Measurements from ENCODE around the gene OPCML. TPM values are rescaled to one million over a fixed set of nuclear protein-coding genes. Genes with fewer than 3 reads are reported as not detected.

OPCML gene
- total RNA-seq, 4 donors from 2014 or later: not detected

GRCh38 chr11:133078012-133078411, 454.3 kb downstream of the OPCML start:
- TF ChIP-seq POLR2A (IDR thresholded peaks at IDR 0.05) (no peak), EP300 (IDR thresholded peaks at IDR 0.05; ENCODE audit: low read depth) (no peak), CTCF (IDR thresholded peaks at IDR 0.05) (no peak), POLR2AphosphoS5 (IDR thresholded peaks at IDR 0.05) (no peak)
- intact Hi-C loops (cut with DNase I; ENCODE audit: low total_unique reads): no loop called here
- no peak overlapping the region for H3K27ac ChIP-seq
- peaks cover 9% of the 10 kb centered on the region for H3K27me3 ChIP-seq
- 86% methylated on average over 16 of the region's 16 CpGs; no CpG with 5 or more reads in 1 of the 2 donors for WGBS, 2 donors (ENCODE audit: low coverage in 1 of 2)
- in situ Hi-C loops (cut with MboI; ENCODE audit: low pct_ligation_motif_present in 1 of 4, low pct_unique_long_range_greater_than_20kb in 1 of 4, low sequenced_read_pairs in 3 of 4): no loop called here
- H3K9me3 ChIP-seq: no peaks in the 10 kb centered on the region
- H3K4me3 ChIP-seq: no peak overlapping the region
- no peaks in the 10 kb centered on the region for H3K36me3 ChIP-seq
- no peak for DNase-seq
- peaks cover 0 to 2% (median under 1%) of the 10 kb centered on the region in 4 donors for H3K4me1 ChIP-seq

GRCh38 chr11:133075351-133075750, 456.9 kb downstream of the OPCML start:
- Histone ChIP-seq H3K4me3 (no peak overlapping the region), H3K27ac (no peak overlapping the region), H3K9me3 (no peaks in the 10 kb centered on the region), H3K4me1 (no peaks in the 10 kb centered on the region), H3K36me3 (no peaks in the 10 kb centered on the region), H3K27me3 (peaks cover 7% of the 10 kb centered on the region)
- no peak for TF ChIP-seq POLR2AphosphoS5 (IDR thresholded peaks at IDR 0.05)
- TF ChIP-seq POLR2A (IDR thresholded peaks at IDR 0.05): no peak
- TF ChIP-seq EP300 (IDR thresholded peaks at IDR 0.05; ENCODE audit: low read depth): no peak
- no peak for TF ChIP-seq CTCF (IDR thresholded peaks at IDR 0.05)
- 86% methylated on average over 8 of the region's 8 CpGs; no CpG with 5 or more reads in 1 of the 2 donors for WGBS, 2 donors (ENCODE audit: low coverage in 1 of 2)
- intact Hi-C loops (cut with DNase I; ENCODE audit: low total_unique reads): no loop called here
- no peak for DNase-seq
- in situ Hi-C loops (cut with MboI; ENCODE audit: low pct_ligation_motif_present in 1 of 4, low pct_unique_long_range_greater_than_20kb in 1 of 4, low sequenced_read_pairs in 3 of 4): no loop called here

GRCh38 chr11:133072858-133073582, 459.3 kb downstream of the OPCML start:
- TF ChIP-seq EP300 (IDR thresholded peaks at IDR 0.05; ENCODE audit: low read depth): no peak
- H3K9me3 ChIP-seq: no peaks in the 10 kb centered on the region
- intact Hi-C loops (cut with DNase I; ENCODE audit: low total_unique reads): no loop called here
- H3K4me3 ChIP-seq: no peak overlapping the region
- peaks cover 1% of the 10 kb centered on the region for H3K27me3 ChIP-seq
- no peak overlapping the region for H3K27ac ChIP-seq
- H3K36me3 ChIP-seq: no peaks in the 10 kb centered on the region
- 77% methylated on average over 10 of the region's 10 CpGs; no CpG with 5 or more reads in 1 of the 2 donors for WGBS, 2 donors (ENCODE audit: low coverage in 1 of 2)
- in situ Hi-C loops (cut with MboI; ENCODE audit: low pct_ligation_motif_present in 1 of 4, low pct_unique_long_range_greater_than_20kb in 1 of 4, low sequenced_read_pairs in 3 of 4): no loop called here
- H3K4me1 ChIP-seq: no peaks in the 10 kb centered on the region
- no peak for DNase-seq

GRCh38 chr11:133072378-133072777, 459.9 kb downstream of the OPCML start:
- WGBS, 2 donors (ENCODE audit: low coverage in 1 of 2): 36 to 66% methylated on average over 4 to 7 of the region's 7 CpGs
- no peak for DNase-seq
- no peaks in the 10 kb centered on the region for H3K27me3 ChIP-seq
- H3K36me3 ChIP-seq: no peaks in the 10 kb centered on the region
- no peaks in the 10 kb centered on the region for H3K9me3 ChIP-seq
- H3K4me3 ChIP-seq: no peak overlapping the region
- TF ChIP-seq POLR2A (IDR thresholded peaks at IDR 0.05): no peak
- no peak for TF ChIP-seq CTCF (IDR thresholded peaks at IDR 0.05)
- no peak for TF ChIP-seq EP300 (IDR thresholded peaks at IDR 0.05; ENCODE audit: low read depth)
- TF ChIP-seq POLR2AphosphoS5 (IDR thresholded peaks at IDR 0.05): no peak
- no peak overlapping the region for H3K27ac ChIP-seq
- intact Hi-C loops (cut with DNase I; ENCODE audit: low total_unique reads): no loop called here
- H3K4me1 ChIP-seq: no peaks in the 10 kb centered on the region
- in situ Hi-C loops (cut with MboI; ENCODE audit: low pct_ligation_motif_present in 1 of 4, low pct_unique_long_range_greater_than_20kb in 1 of 4, low sequenced_read_pairs in 3 of 4): no loop called here

Measured in transverse colon (tissue), 4 donors.